HG02623 (cell line): ENCODE measurements around the gene OPRL1.

Source experiments
- ATAC-seq: cut with Tn5 transposase; IDR thresholded peaks from one replicate; pipeline ENCODE4 v1.9.1; 2021; ENCODE audit warnings: moderate library complexity; ENCODE audit not compliant: unreplicated experiment

OPRL1 gene

DNA sequence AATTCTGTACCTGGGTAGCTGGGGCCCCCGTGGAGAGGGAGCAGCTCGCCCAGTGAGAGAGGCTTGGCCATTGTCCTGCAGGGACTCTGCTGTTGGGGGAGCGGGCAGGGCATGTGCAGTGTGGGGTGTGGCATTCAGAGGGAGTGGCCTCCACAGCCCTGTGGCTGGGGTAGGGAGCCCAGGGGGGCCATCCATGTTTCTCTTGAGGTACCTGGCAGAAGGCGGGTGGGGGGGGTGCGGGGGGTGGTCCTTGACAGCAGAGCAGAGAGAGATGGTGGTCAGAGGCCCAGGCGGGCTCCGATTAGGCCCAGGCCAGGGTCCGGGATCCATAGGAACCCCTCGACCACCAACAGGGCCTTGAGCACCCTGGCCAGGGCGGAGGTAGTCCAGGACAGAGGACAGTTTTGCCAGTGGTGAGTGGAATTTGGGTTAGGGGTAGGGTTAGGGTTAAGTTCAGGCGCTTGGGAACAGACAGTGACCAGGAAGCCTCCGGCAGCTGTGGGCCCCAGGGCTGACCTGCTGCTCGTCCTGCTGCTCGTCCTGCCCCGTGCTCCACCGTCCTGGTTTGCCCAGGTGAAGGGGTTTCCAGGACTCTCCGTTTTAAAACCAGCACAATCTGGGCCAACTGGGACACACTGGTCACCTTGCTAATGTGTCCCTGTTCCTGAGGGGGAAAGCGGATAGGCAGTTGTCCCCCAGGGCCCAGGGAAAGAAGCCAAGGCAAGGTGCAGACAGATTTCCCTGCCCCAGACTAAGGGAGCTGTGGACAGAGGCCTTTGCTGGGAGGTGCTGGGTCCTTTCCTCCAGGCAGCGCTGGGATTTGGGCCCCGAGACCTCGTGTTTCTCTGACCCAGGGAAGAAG is 59.5 kb downstream of the OPRL1 start:
- ATAC-seq = no peak

DNA sequence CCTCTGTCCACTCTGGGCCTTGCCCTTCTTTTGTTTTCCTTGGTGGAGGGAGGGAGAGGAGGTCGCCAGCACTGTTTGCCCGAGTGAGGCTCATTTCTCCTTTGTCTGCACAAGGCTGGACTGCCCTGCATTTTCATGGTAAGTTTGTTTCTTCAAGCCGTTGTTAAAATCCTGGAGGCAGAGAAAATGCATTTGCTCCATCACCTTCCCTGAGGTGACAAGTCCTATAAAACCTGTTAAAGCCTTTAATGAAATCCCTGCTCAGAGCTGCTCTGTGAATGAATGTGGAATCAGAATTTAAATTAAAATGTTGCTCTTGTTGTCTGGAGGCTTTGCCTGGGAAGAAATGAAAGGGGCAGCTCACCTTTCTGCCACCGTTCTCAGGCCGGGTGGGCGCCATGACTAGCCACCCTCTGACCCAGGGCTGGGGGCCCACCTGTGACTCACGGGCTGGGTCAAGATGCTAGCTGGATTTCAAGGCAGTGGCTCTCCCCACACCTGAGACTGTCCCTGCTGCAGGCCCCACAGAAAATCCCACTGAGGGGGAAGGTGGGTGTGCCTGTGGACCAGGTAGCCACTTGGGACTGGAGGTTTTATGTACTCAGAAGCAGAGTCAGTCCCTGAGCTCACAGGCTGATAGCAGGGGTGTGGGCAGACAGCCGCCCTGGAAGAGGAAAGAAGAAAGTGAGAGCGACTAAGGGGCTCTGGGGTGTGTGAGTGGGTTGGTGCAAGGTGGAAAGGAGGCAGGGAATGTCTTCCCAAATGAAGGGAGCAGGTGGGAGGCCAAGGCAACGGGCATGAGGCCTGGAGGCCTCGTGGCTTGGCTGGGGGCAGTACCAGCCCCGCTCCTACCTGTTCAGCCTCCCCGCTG is 60.4 kb downstream of the OPRL1 start:
- ATAC-seq = no peak

DNA sequence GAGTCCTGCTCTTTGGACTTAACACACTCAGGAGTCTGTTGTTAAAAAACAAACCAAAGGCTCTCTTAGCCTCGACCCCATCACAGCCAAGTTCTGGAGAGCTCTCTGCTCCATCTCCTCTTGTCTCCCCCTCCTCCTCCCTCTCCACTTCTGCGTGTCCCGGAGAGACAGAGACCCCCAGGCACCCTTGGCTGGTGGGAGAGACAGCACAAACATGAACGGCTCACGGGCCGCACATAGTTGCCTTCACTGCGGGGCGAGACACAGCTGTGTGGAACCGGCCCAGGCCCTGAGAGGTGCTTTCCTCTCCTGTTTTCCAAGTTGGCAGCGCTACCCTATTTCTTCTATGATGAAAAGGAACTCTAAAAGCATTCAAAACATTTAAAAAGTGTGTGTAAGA is 61.1 kb downstream of the OPRL1 start:
- ATAC-seq = no peak

DNA sequence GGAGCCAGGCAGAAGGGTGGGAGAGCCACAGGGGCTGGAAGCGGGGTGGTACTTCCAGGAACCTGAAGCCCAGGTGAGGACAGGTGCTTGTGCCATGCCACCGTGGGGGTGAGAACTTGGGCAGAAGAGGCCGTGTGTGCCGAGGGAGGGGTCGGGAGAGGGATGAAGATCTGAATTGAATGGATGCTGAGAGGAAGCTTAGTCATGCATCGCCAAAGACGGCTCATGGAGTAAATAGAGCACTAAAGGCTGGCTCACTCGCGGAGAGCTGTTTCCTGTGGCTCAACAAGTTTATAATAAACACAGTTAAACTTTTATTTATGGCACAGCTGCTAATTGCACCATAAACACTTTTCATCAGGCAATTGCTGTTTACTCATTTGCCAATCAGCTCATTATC is 62.7 kb downstream of the OPRL1 start:
- ATAC-seq = no peak

DNA sequence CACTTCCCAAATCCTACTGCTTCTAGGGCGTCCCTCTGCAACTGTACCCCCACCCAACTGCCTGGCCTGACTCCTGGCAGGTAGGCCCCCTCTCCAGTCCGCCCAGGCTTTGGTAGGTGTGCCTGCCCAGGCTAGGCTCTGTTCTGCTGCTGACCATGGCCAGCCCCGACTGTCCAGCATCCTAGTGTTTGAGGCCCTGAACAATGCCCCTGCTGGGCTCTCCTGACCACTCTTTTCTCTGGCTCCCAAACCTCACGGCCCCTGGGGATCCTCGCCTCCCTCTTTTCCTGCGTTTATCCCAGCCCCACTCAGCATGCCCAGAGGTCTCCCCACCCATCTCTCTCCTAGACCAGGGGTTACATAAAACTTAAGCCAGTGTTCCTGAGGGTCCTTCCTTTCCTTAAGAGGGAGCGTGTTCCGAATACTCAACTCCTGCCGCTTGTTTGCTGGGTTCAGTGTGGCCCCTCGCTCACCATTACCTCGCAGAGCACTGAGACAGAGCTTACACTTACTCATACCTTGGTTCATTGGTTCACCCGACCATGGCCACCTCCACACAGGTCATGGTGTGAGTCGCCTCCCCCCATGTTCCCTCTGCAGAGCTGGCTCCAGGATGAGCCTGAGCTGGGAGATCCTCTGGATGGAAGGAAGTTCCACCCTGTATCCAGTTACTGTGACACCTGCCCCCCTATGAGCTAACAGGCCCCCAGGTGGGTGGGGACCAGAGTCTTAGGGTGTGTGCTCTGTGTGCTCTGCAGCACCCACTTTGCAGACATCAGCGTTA is 63.3 kb downstream of the OPRL1 start:
- ATAC-seq = no peak

DNA sequence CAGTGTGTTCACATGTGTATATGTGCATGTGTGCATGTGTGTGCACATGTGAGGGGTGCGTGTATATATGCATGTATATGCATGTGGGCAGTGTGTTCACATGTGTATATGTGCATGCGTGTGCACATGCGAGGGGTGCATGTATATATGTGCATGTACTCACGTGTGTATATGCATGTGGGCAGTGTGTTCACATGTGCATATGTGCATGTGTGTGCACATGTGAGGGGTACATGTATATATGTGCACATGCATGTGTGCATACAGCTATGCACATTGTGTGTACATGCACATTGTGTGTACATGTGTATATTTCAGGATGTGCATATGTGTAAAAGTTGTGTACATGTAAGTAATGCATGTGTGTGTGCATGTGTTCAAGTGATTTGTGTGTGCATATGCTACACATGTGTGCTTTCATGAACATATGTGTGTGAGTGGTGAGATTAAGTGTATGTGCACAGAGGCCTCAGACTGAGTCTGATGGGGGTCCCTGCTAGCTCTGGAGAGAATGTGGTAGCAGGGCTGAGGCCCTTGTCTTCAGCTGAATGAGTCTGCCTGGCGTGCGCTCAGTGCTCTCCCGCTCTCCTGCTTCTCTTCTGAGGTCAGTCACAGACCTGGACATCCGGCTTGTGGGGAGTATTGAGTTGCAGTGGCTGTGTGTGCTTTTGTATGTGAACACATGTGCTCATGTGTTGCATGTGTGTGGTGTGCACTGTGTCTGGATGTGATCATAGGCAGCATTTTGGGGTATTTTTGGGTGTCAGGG is 64.4 kb downstream of the OPRL1 start:
- ATAC-seq = no peak

DNA sequence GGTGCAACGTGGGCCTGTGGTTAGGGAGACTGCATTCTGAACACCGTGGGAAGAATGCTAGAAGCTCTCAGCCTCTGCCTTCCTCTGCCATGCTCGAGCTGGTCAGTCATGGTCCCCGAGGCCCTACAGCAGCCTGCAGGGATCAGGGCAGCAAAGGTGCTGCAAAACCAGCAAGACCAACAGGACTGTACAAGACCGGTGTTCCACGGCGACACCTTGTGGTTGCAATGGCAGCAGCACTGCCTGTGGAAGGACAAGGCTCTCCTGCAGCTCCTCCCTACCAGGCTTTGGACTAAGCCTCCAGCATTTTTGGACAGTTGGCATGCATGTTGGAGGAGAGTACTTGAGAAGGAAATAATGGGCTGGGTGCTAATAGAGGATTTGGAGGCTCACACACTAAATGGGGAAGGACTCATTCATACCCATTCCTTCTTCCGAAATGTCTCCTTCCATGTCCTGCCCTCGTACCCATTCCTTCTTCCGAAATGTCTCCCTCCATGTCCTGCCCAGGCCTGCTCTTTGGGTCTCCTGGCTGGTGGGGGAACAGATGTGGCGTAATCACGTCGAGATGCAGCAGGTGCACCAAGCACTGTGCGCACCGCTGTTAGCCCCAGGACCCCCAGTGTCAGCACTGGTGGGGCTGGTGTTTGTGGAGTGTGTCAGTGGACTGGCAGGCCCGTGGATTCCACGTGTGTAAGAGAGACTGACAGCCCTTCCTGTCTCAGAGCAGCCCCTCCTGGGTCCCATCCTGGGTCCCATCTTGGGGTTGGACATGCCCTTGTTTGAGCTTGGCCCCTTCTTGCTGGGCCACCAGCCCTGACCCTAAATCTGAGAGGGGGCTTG is 65.8 kb downstream of the OPRL1 start:
- ATAC-seq = no peak

DNA sequence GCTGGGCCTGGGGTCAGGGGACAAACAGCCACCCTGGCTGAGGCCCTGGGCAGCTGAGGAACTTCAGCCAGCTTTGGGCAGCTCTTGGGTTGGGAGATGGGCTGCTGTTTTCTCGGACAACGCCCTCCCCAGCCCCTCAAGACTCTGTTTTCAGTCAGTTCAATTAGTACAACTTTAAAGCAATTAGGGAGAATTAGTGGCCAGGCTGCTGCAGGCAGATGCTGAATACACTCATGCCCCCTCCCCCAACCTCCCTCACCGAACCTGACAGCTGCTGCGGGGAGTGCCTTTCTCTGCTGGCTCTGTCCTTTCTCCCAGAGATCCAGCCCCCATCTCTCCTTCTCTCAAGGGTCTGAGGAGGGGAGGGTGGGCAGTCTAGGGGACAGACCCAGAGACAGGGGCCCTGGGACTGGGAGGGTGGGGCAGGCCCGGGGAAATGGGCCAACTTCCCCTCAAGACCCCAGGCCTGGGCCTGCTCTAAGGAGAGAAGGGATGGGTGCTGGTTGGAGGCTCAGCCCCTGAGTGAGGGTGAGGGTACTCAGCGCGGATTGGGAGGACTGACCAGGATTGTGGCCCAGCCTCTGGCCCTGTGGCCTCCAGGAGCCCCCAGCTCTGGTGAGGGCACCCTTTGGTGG is 66.5 kb downstream of the OPRL1 start:
- no peak for ATAC-seq

DNA sequence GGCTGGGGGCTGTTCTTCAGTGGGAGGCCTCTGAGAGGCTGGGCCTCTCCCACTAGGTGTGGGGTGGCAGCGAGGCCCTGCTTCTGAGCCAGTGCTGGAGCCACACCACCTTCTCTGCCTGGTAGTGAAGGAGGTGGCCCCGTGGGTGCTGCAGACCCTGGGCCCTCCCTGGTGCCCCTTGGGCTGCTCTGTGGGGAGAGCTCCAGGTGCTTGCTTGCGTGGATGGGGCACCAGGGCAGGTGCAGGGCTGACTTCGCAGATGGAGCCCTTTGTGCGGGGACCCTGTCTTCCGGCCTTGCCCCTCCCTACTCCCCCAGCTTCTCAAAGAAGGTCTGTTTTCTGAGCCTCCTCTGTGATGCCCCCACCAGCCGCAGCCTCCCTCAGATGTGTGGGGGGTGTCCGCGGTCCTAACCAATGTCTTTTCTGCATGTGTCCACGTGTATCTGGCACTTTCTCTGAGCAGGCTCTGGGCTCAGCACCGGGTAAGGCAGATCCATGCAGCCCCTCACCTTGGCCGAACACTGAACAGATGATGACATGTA is 67.1 kb downstream of the OPRL1 start:
- no peak for ATAC-seq

DNA sequence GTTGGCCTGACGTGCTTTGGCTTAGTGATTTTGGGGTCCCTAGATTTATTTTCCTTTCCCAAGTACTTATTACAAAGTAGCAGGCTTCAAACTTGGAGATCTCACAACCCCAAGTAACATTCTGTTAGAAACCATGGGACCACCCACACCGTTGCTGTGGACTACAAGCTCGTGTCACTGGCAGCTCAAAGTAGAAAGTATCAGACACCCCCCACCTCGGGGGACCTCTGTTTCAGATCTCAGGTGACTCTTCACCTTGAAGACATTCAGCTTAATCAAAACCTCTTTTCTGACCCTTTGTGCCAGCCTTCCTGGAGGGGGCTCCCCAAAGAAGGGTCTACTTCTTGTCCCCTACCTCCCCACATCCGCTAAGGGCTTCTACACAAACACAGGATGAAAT is 68.7 kb downstream of the OPRL1 start:
- no peak for ATAC-seq

DNA sequence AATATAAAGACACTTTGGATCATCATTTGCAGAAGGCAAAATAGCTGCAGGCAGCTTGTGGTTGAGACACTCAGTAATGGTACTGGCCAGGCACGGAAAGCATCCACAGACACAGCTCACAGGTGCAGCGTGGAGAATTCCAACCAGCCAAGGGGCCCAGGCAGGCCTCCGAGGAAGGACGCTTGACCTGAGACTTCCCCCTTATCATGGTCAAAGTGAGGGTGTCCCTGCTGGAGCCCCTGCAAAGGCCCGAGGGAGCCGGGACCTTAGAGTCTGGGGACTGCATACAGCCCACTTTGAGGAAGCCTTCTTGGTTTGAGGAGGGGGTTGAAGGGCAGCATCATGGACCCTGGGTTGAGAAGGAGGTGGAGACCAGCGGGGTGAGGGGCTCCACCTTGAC is 69.3 kb downstream of the OPRL1 start:
- no peak for ATAC-seq

DNA sequence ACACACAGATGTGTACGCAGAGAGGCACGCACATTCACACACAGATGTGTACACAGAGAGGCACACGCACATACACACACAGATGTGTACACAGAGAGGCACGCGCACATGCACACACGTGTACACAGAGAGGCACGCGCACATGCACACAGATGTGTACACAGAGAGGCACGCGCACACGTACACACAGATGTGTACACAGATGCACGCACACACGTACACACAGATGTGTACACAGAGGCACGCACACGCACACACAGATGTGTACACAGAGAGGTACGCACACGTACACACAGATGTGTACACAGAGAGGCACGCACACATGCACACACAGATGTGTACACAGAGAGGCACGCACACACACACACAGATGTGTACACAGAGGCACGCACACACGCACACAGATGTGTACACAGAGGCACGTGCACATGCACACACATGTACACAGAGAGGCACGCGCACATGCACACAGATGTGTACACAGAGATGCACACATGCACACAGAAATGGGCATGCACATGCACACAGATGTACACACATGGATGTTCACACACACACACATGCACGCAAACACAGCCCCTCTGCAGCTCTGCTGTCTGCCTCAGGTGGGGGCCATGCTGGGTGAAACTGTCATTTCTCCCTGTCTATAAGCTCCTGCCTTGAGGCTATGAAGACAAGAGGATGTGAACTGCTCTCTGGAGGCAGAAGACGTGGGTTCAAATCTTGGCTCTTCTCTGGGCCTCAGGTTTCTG is 70.1 kb downstream of the OPRL1 start:
- ATAC-seq = no peak
